Esophagus muscularis mucosa (tissue), 4 donors: Measurements from ENCODE around the gene NRXN3. TPM values are rescaled to one million over a fixed set of nuclear protein-coding genes. Genes with fewer than 3 reads are reported as not detected.

Experiments
- DNase-seq: peaks from one replicate; pipeline ENCODE4 v3.0.0-alpha.2; 2017; ENCODE audit errors: extremely low spot score
- H3K27ac ChIP-seq, 4 donors: fragments of 200-600 bp; sonication (generic); replicated peaks in 1 of 4; 1 replicate in 3 of 4; 2 replicates in 1 of 4; pipeline ENCODE4 v1.5.1; 2016 to 2019; ENCODE audit warnings: mild to moderate bottlenecking in 1 of 4
- H3K27me3 ChIP-seq, 4 donors: fragments of 200-600 bp; sonication (generic); one replicate each; pipeline versions ENCODE4 v1.5.1 to v1.6.0; 2016 to 2019
- H3K36me3 ChIP-seq, 4 donors: fragments of 200-600 bp; sonication (generic); one replicate each; pipeline ENCODE4 v1.5.1; 2016 to 2019
- H3K4me1 ChIP-seq, 4 donors: fragments of 200-600 bp; sonication (generic); one replicate each; pipeline ENCODE4 v1.5.1; 2016 to 2019
- H3K4me3 ChIP-seq, 4 donors: fragments of 200-600 bp; sonication (generic); 1 replicate in 2 of 4; 2 replicates in 2 of 4; pipeline ENCODE4 v1.5.1; 2016 to 2019; ENCODE audit warnings: mild to moderate bottlenecking in 4 of 4, moderate library complexity in 1 of 4
- H3K9me3 ChIP-seq, 4 donors: fragments of 200-600 bp; sonication (generic); 1 replicate in 3 of 4; 2 replicates in 1 of 4; pipeline ENCODE4 v1.5.1; 2016 to 2019
- EP300 ChIP-seq: sonication (generic); formaldehyde crosslinking; IDR thresholded peaks from one replicate; pipeline ENCODE4 v1.6.1; 2017; ENCODE audit warnings: antibody characterized with exemption
- POLR2A ChIP-seq: fragments of 450-650 bp; IDR thresholded peaks from one replicate; pipeline ENCODE4 v1.6.1; 2017; ENCODE audit warnings: antibody characterized with exemption, moderate library complexity, mild to moderate bottlenecking, low read depth
- POLR2AphosphoS5 ChIP-seq, 2 donors: sonication (generic); formaldehyde crosslinking; IDR thresholded peaks; one replicate each; pipeline ENCODE4 v1.6.1; 2017; ENCODE audit warnings: antibody characterized with exemption in 2 of 2
- WGBS: methylation state at CpG from one replicate; pipeline ENCODE4 v1.1.5; 2018; 5-methylcytosine and 5-hydroxymethylcytosine counted together
- intact Hi-C: fragments of 100-400 bp; cut with DNase I; formaldehyde crosslinking; loops from one replicate; pipeline ENCODE4 v1.15.1; 2023
- total RNA-seq, 4 donors: library from RNA; depleted of rRNA; stranded (reverse); fragments of >200 nt; gene quantifications; one replicate each; pipeline versions ENCODE4 v1.1.0 to v1.2.1, GENCODE V29; 2016
- TF ChIP-seq, protein P1 (sequence below), 3 experiments: fragments of 200-600 bp in 2 of 3; fragments of 450-650 bp in 1 of 3; sonication (generic) in 2 of 3; IDR thresholded peaks; one replicate each; pipeline ENCODE4 v1.5.1; 2017 to 2019; ENCODE audit warnings: antibody characterized with exemption in 3 of 3, mild to moderate bottlenecking in 2 of 3, moderate library complexity in 1 of 3

Gene NRXN3
- total RNA-seq, 4 donors from 2014 or later, result 71.1 to 159 (median 122) TPM

DNA sequence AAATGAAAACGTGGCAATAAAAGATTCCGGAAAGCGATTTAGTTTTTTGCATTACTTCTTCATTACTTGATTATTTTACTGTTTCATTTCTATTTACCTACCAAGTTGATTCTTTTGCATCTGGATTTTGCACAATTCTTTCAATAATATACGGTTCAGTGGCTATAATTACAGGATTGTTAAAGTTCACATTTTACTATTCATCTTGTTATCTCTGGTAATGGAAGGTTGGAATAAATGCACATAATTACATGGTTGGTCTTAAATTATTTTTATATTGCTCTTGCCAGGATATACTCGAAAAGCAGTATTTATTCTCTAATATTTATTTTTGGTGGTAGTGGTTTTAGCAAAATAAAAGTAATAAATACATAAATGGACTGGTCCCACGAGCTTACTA, 1203.3 kb downstream of the NRXN3 start:
- Histone ChIP-seq H3K27me3 (no peaks in the 10 kb centered on the region), H3K4me3 (no peak overlapping the region), H3K4me1 (peaks cover 0 to 52% (median 28%) of the 10 kb centered on the region in 4 donors), H3K27ac (no peak overlapping the region), H3K36me3 (no peaks in the 10 kb centered on the region), H3K9me3 (no peaks in the 10 kb centered on the region)
- WGBS, result 81% methylated on average over 6 of the region's 6 CpGs
- no peak for DNase-seq
- TF ChIP-seq EP300, result no peak
- TF ChIP-seq, protein P1, sequence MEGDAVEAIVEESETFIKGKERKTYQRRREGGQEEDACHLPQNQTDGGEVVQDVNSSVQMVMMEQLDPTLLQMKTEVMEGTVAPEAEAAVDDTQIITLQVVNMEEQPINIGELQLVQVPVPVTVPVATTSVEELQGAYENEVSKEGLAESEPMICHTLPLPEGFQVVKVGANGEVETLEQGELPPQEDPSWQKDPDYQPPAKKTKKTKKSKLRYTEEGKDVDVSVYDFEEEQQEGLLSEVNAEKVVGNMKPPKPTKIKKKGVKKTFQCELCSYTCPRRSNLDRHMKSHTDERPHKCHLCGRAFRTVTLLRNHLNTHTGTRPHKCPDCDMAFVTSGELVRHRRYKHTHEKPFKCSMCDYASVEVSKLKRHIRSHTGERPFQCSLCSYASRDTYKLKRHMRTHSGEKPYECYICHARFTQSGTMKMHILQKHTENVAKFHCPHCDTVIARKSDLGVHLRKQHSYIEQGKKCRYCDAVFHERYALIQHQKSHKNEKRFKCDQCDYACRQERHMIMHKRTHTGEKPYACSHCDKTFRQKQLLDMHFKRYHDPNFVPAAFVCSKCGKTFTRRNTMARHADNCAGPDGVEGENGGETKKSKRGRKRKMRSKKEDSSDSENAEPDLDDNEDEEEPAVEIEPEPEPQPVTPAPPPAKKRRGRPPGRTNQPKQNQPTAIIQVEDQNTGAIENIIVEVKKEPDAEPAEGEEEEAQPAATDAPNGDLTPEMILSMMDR (IDR thresholded peaks at IDR 0.05), result no peak
- intact Hi-C loops, result no loop called here

DNA sequence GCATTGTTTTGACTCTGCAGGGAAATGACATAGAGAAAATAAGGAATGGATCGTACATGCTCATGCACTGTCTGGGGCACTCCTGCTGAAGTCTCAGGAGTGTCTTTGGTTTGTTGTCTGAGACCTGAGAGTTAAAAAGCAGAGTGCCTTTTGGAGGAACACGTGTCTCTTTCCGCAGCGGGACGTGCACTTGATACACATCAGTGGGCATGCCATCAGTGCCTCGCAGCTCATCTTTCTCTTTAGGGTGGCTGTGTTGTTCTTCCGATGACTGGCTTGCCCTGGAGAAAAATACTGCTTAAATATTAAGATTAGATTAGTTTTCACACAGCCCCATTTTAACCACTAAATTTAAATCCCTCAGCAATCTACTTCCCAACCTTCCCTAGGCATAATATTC, 1205.2 kb downstream of the NRXN3 start:
- Histone ChIP-seq H3K9me3 (no peaks in the 10 kb centered on the region), H3K27ac (no peak overlapping the region), H3K27me3 (no peaks in the 10 kb centered on the region), H3K36me3 (no peaks in the 10 kb centered on the region), H3K4me3 (no peak overlapping the region), H3K4me1 (peaks cover 0 to 38% (median 13%) of the 10 kb centered on the region in 4 donors)
- intact Hi-C loops, result no loop called here
- WGBS, result 49% methylated on average over 7 of the region's 7 CpGs
- TF ChIP-seq EP300 (no peak), POLR2A (no peak), POLR2AphosphoS5 (IDR thresholded peaks at IDR 0.05) (no peak)
- DNase-seq, result no peak

- peaks cover 0 to 26% (median 10%) of the 10 kb centered on the region in 4 donors for H3K4me1 ChIP-seq
- H3K27me3 ChIP-seq, result no peaks in the 10 kb centered on the region
- H3K27ac ChIP-seq, result no peak overlapping the region
- no peaks in the 10 kb centered on the region for H3K36me3 ChIP-seq
- TF ChIP-seq EP300 (no peak), POLR2AphosphoS5 (IDR thresholded peaks at IDR 0.05) (no peak), POLR2A (no peak)
- TF ChIP-seq, protein P1 (IDR thresholded peaks at IDR 0.05), result no peak
- intact Hi-C loops, result no loop called here
- WGBS, result 72% methylated on average over 1 of the region's 1 CpG
- no peaks in the 10 kb centered on the region for H3K9me3 ChIP-seq
- H3K4me3 ChIP-seq, result no peak overlapping the region
- DNase-seq, result no peak
These were observed 1206.4 kb downstream of the NRXN3 start for GRCh38 chr14:79376557-79376956.

GRCh38 chr14:79378020-79378419, 1207.8 kb downstream of the NRXN3 start:
- no peak overlapping the region for H3K27ac ChIP-seq
- 62% methylated on average over 2 of the region's 2 CpGs for WGBS
- intact Hi-C loops, result no loop called here
- H3K27me3 ChIP-seq, result no peaks in the 10 kb centered on the region
- TF ChIP-seq POLR2A (no peak), EP300 (no peak), POLR2AphosphoS5 (IDR thresholded peaks at IDR 0.05) (no peak)
- TF ChIP-seq, protein P1 (IDR thresholded peaks at IDR 0.05), result no peak
- no peak for DNase-seq
- H3K4me3 ChIP-seq, result no peak overlapping the region
- no peaks in the 10 kb centered on the region for H3K36me3 ChIP-seq
- no peaks in the 10 kb centered on the region for H3K9me3 ChIP-seq
- peaks cover 0 to 30% (median 19%) of the 10 kb centered on the region in 4 donors for H3K4me1 ChIP-seq

GRCh38 chr14:79379266-79379665, 1209.1 kb downstream of the NRXN3 start:
- intact Hi-C loops, result no loop called here
- Histone ChIP-seq H3K9me3 (no peaks in the 10 kb centered on the region), H3K4me3 (no peak overlapping the region), H3K36me3 (no peaks in the 10 kb centered on the region), H3K27me3 (no peaks in the 10 kb centered on the region), H3K27ac (no peak overlapping the region), H3K4me1 (peaks cover 0 to 42% (median 27%) of the 10 kb centered on the region in 4 donors)
- DNase-seq, result no peak
- TF ChIP-seq, protein P1 (IDR thresholded peaks at IDR 0.05), result no peak
- TF ChIP-seq POLR2A (no peak), EP300 (no peak), POLR2AphosphoS5 (IDR thresholded peaks at IDR 0.05) (no peak)
- WGBS, result 88% methylated on average over 5 of the region's 5 CpGs
